Glutamatergic neuron (in vitro differentiated cells): Measurements from ENCODE around the gene MRPL43. TPM values are rescaled to one million over a fixed set of nuclear protein-coding genes. Genes with fewer than 3 reads are reported as not detected.

Source experiments
- DNase-seq: peaks from one replicate; pipeline ENCODE4 v3.0.0; 2022
- H3K27ac Mint-ChIP-seq: one replicate; pipeline ENCODE4 v1.8.0; 2020; ENCODE audit warnings: mild to moderate bottlenecking, mixed read lengths, inconsistent platforms; ENCODE audit not compliant: unreplicated experiment
- H3K27me3 Mint-ChIP-seq: one replicate; pipeline ENCODE4 v1.8.0; 2020; ENCODE audit warnings: mild to moderate bottlenecking, moderate library complexity, mixed read lengths, inconsistent platforms; ENCODE audit not compliant: unreplicated experiment
- H3K36me3 Mint-ChIP-seq: one replicate; pipeline ENCODE4 v1.8.0; 2020; ENCODE audit warnings: mild to moderate bottlenecking, mixed read lengths, inconsistent platforms; ENCODE audit not compliant: unreplicated experiment
- H3K4me1 Mint-ChIP-seq: one replicate; pipeline ENCODE4 v1.8.0; 2020; ENCODE audit warnings: mild to moderate bottlenecking, low read depth, mixed read lengths, inconsistent platforms; ENCODE audit not compliant: unreplicated experiment
- H3K4me3 Mint-ChIP-seq: one replicate; pipeline ENCODE4 v1.8.0; 2020; ENCODE audit warnings: mild to moderate bottlenecking, mixed read lengths, inconsistent platforms; ENCODE audit not compliant: unreplicated experiment
- H3K9me3 Mint-ChIP-seq: one replicate; pipeline ENCODE4 v1.8.0; 2020; ENCODE audit warnings: mild to moderate bottlenecking, moderate library complexity, mixed read lengths, inconsistent platforms; ENCODE audit not compliant: unreplicated experiment
- total RNA-seq: library from RNA; stranded (reverse); fragmentation: NEBNext Ultra II Directional; extraction: Animal tissue kit (Norgen Biotek cat#: 25700); gene quantifications from one replicate; pipeline ENCODE4 v1.2.1, GENCODE V29; 2021; ENCODE audit not compliant: unreplicated experiment
- TF ChIP-seq, protein P1 (sequence below): fragments of 200-600 bp; sonication (generic); IDR thresholded peaks from one replicate; pipeline ENCODE4 v1.5.0; 2021; ENCODE audit not compliant: partially characterized antibody, unreplicated experiment

The MRPL43 gene
- total RNA-seq, 1 donor from 2014 or later, result 58.2 TPM

GRCh38 chr10:101006593-101007098, 19.3 kb upstream of the MRPL43 start:
- no peak for DNase-seq
- H3K27ac Mint-ChIP-seq, result no peak overlapping the region
- H3K36me3 Mint-ChIP-seq, result no peaks in the 10 kb centered on the region
- H3K27me3 Mint-ChIP-seq, result no peaks in the 10 kb centered on the region
- TF ChIP-seq, protein P1, sequence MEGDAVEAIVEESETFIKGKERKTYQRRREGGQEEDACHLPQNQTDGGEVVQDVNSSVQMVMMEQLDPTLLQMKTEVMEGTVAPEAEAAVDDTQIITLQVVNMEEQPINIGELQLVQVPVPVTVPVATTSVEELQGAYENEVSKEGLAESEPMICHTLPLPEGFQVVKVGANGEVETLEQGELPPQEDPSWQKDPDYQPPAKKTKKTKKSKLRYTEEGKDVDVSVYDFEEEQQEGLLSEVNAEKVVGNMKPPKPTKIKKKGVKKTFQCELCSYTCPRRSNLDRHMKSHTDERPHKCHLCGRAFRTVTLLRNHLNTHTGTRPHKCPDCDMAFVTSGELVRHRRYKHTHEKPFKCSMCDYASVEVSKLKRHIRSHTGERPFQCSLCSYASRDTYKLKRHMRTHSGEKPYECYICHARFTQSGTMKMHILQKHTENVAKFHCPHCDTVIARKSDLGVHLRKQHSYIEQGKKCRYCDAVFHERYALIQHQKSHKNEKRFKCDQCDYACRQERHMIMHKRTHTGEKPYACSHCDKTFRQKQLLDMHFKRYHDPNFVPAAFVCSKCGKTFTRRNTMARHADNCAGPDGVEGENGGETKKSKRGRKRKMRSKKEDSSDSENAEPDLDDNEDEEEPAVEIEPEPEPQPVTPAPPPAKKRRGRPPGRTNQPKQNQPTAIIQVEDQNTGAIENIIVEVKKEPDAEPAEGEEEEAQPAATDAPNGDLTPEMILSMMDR, result no peak
- H3K4me1 Mint-ChIP-seq, result peaks cover 4% of the 10 kb centered on the region
- no peak overlapping the region for H3K4me3 Mint-ChIP-seq
- peaks cover 3% of the 10 kb centered on the region for H3K9me3 Mint-ChIP-seq

- TF ChIP-seq, protein P1, result no peak
- peaks cover 10% of the 10 kb centered on the region for H3K4me1 Mint-ChIP-seq
- peaks cover 5% of the 10 kb centered on the region for H3K9me3 Mint-ChIP-seq
- H3K27ac Mint-ChIP-seq, result no peak overlapping the region
- H3K4me3 Mint-ChIP-seq, result no peak overlapping the region
- no peak for DNase-seq
- H3K36me3 Mint-ChIP-seq, result no peaks in the 10 kb centered on the region
- H3K27me3 Mint-ChIP-seq, result peaks cover 2% of the 10 kb centered on the region
These were observed 18.7 kb upstream of the MRPL43 start for GRCh38 chr10:101005869-101006567.

GRCh38 chr10:101005361-101005760, 18.1 kb upstream of the MRPL43 start:
- no peak for DNase-seq
- TF ChIP-seq, protein P1, result no peak
- peaks cover 4% of the 10 kb centered on the region for H3K27me3 Mint-ChIP-seq
- peaks cover 13% of the 10 kb centered on the region for H3K4me1 Mint-ChIP-seq
- no peak overlapping the region for H3K27ac Mint-ChIP-seq
- H3K9me3 Mint-ChIP-seq, result peaks cover 7% of the 10 kb centered on the region
- H3K36me3 Mint-ChIP-seq, result no peaks in the 10 kb centered on the region
- H3K4me3 Mint-ChIP-seq, result no peak overlapping the region

- Mint-ChIP-seq H3K4me1 (peaks cover 13% of the 10 kb centered on the region), H3K9me3 (peaks cover 7% of the 10 kb centered on the region), H3K36me3 (no peaks in the 10 kb centered on the region), H3K4me3 (no peak overlapping the region), H3K27me3 (peaks cover 5% of the 10 kb centered on the region), H3K27ac (no peak overlapping the region)
- no peak for DNase-seq
- TF ChIP-seq, protein P1, result no peak
These were observed 16.4 kb upstream of the MRPL43 start for GRCh38 chr10:101003639-101004206.

- DNase-seq, result no peak
- Mint-ChIP-seq H3K9me3 (peaks cover 14% of the 10 kb centered on the region), H3K36me3 (no peaks in the 10 kb centered on the region), H3K4me1 (peaks cover 13% of the 10 kb centered on the region), H3K27me3 (peaks cover 11% of the 10 kb centered on the region), H3K27ac (no peak overlapping the region), H3K4me3 (no peak overlapping the region)
- TF ChIP-seq, protein P1, result no peak
These were observed 15.2 kb upstream of the MRPL43 start for GRCh38 chr10:101002456-101002855.
